H1 (cell line): ENCODE measurements around the gene WFDC5. TPM values are rescaled to one million over a fixed set of nuclear protein-coding genes. Genes with fewer than 3 reads are reported as not detected.

Experiments used
- E2F6 ChIP-seq: IDR thresholded peaks from 2 replicates; pipeline ENCODE4 v1.6.1; 2012; ENCODE audit warnings: inconsistent platforms
- JUN ChIP-seq: IDR thresholded peaks from 2 replicates; pipeline ENCODE4 v1.6.1; 2011; ENCODE audit warnings: low read depth, mild to moderate bottlenecking, improper control_type of control experiment, low read length
- RBBP5 ChIP-seq: IDR thresholded peaks from 2 replicates; pipeline ENCODE4 v1.7.1; 2012; ENCODE audit warnings: low read depth, mild to moderate bottlenecking, inconsistent platforms, low read length, moderate library complexity, borderline replicate concordance
- SIRT6 ChIP-seq: IDR thresholded peaks from one replicate; pipeline ENCODE4 v1.7.1; 2012; ENCODE audit warnings: low read length, inconsistent platforms
- SP4 ChIP-seq: IDR thresholded peaks from 2 replicates; pipeline ENCODE4 v1.6.1; 2012; ENCODE audit warnings: low read length, inconsistent platforms
- TAF1 ChIP-seq: IDR thresholded peaks from 2 replicates; pipeline ENCODE4 v1.6.1; 2011; ENCODE audit warnings: mild to moderate bottlenecking, low read depth, low read length
- TAF7 ChIP-seq: optimal IDR thresholded peaks from 2 replicates; pipeline ENCODE3; 2011; ENCODE audit warnings: low read depth, mild to moderate bottlenecking, inconsistent platforms, low read length, moderate library complexity, borderline replicate concordance
- polyA plus RNA-seq, 7 experiments: library from polyadenylated mRNA; depleted of rRNA in 3 of 7; stranded (reverse) in 5 of 7; unstranded in 2 of 7; fragments of >200 nt in 5 of 7; fragments of 200-250 nt in 2 of 7; gene quantifications; 1 replicate in 5 of 7; 2 replicates in 1 of 7; 4 replicates in 1 of 7; pipeline versions ENCODE4 v1.2.1 to v1.2.3, GENCODE V29; 2011 to 2013; ENCODE audit warnings: missing spikeins in 2 of 7, mixed read lengths in 2 of 7
- total RNA-seq: library from RNA; stranded (reverse); fragmentation: NEBNext Ultra II Directional; extraction: Animal tissue kit (Norgen Biotek cat#: 25700); gene quantifications from 2 replicates; pipeline ENCODE4 v1.2.1, GENCODE V29; 2021

WFDC5 gene
- total and polyA plus RNA-seq, 2 of the 8 experiments (the other 6 are each of a cell fraction or from before 2014, with no cell fraction given): not detected

- TF ChIP-seq TAF7: no peak
- no peak for TF ChIP-seq E2F6
- TF ChIP-seq RBBP5: no peak
- TF ChIP-seq JUN: no peak
- TF ChIP-seq TAF1: no peak
- no peak for TF ChIP-seq SP4
- no peak for TF ChIP-seq SIRT6
These were observed 43.0 kb upstream of the WFDC5 start (continued) for GRCh38 chr20:45157962-45158361.
